Natural killer cell (primary cell): ENCODE measurements around the gene RAI1. TPM values are rescaled to one million over a fixed set of nuclear protein-coding genes. Genes with fewer than 3 reads are reported as not detected.
A peak's percentile ranks its signal among the peaks of the same experiment; 100 is the strongest.

ENCODE experiments used
- ATAC-seq, 3 donors: fragments of 150-1000 bp in 2 of 3; fragments of 200-7000 bp in 1 of 3; cut with Tn5 transposase; 1 replicate in 1 of 3; 2 replicates in 2 of 3; pipeline ENCODE4 v1.10.0; 2021; ENCODE audit warnings: mild to moderate bottlenecking in 2 of 3, moderate library complexity in 2 of 3
- DNase-seq, 2 donors: peaks; one replicate each; pipeline versions ENCODE4 v3.0.0 to v3.0.0-alpha.2; 2013 to 2021; ENCODE audit warnings: mixed read lengths in 1 of 2
- H3K27ac ChIP-seq: one replicate; pipeline ENCODE4 v1.5.1; 2013; ENCODE audit warnings: mild to moderate bottlenecking, low read length
- H3K27me3 ChIP-seq: one replicate; pipeline ENCODE4 v1.6.1; 2013; ENCODE audit warnings: low read length; ENCODE audit not compliant: control insufficient read depth, insufficient read depth
- H3K36me3 ChIP-seq: one replicate; pipeline ENCODE4 v1.6.1; 2013; ENCODE audit warnings: low read length; ENCODE audit not compliant: control insufficient read depth, insufficient read depth
- H3K4me1 ChIP-seq: one replicate; pipeline ENCODE4 v1.6.1; 2013; ENCODE audit warnings: low read length; ENCODE audit not compliant: control insufficient read depth, insufficient read depth
- H3K4me3 ChIP-seq: one replicate; pipeline ENCODE4 v1.5.1; 2013; ENCODE audit warnings: low read length
- H3K9me3 ChIP-seq: one replicate; pipeline ENCODE4 v1.6.1; 2013; ENCODE audit warnings: low read length; ENCODE audit not compliant: control insufficient read depth, insufficient read depth
- H3K27ac Mint-ChIP-seq, 2 donors: one replicate each; pipeline ENCODE4 v1.8.0; 2022; ENCODE audit warnings: mild to moderate bottlenecking in 2 of 2, mixed read lengths in 2 of 2, moderate library complexity in 1 of 2
- H3K27me3 Mint-ChIP-seq, 2 donors: one replicate each; pipeline ENCODE4 v1.8.0; 2022; ENCODE audit warnings: low read depth in 2 of 2, mixed read lengths in 2 of 2
- H3K36me3 Mint-ChIP-seq: one replicate; pipeline ENCODE4 v1.8.0; 2022; ENCODE audit warnings: mixed read lengths
- H3K4me1 Mint-ChIP-seq, 2 donors: one replicate each; pipeline ENCODE4 v1.8.0; 2022; ENCODE audit warnings: mixed read lengths in 2 of 2
- H3K4me3 Mint-ChIP-seq: one replicate; pipeline ENCODE4 v1.8.0; 2022; ENCODE audit warnings: mild to moderate bottlenecking, moderate library complexity, mixed read lengths
- H3K9me3 Mint-ChIP-seq, 2 donors: one replicate each; pipeline ENCODE4 v1.8.0; 2022; ENCODE audit warnings: mixed read lengths in 2 of 2
- WGBS: methylation state at CpG from one replicate; pipeline ENCODE4 v1.1.7; 2013; ENCODE audit warnings: missing lambda C conversion rate; ENCODE audit not compliant: insufficient coverage; 5-methylcytosine and 5-hydroxymethylcytosine counted together
- intact Hi-C: fragments of 100-400 bp; cut with micrococcal nuclease; formaldehyde crosslinking; loops from one replicate; pipeline ENCODE4 v1.14.2; 2022
- total RNA-seq, 4 donors: library from RNA; stranded (reverse); fragments of 120-200 nt in 1 of 4; gene quantifications; one replicate each; pipeline versions ENCODE4 v1.2.3 to v1.2.4, GENCODE V29; 2013 to 2022
- TF ChIP-seq, protein P1 (sequence below): fragments of 200-600 bp; IDR thresholded peaks from one replicate; pipeline ENCODE4 v1.8.0; 2022; ENCODE audit warnings: antibody characterized with exemption

RAI1 gene
- total RNA-seq, 3 donors from 2014 or later (not counting 1 experiment from before 2014, with no cell fraction given) = 39.8 to 55.0 (median 49.4) TPM

DNA sequence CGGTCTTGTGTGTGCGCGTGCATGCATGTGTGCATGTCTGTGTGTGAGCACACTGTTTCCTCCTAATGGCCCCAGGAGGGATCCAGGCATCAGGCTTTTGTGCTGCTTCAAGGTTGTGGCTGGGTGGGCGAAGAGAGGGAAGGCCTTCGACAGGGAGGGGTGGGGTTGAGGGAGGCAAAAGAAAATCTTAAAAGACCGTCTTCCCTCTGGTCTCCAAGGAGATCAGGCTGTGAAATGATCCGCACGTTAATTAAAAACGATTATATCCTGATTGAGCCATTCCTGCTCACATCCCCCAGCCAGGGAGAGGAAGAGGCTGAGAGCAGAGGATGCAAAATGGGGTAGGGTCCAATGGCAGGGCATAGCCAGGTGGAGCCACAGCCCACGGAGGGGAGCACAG is 46.9 kb downstream of the RAI1 start:
- TF ChIP-seq, protein P1, sequence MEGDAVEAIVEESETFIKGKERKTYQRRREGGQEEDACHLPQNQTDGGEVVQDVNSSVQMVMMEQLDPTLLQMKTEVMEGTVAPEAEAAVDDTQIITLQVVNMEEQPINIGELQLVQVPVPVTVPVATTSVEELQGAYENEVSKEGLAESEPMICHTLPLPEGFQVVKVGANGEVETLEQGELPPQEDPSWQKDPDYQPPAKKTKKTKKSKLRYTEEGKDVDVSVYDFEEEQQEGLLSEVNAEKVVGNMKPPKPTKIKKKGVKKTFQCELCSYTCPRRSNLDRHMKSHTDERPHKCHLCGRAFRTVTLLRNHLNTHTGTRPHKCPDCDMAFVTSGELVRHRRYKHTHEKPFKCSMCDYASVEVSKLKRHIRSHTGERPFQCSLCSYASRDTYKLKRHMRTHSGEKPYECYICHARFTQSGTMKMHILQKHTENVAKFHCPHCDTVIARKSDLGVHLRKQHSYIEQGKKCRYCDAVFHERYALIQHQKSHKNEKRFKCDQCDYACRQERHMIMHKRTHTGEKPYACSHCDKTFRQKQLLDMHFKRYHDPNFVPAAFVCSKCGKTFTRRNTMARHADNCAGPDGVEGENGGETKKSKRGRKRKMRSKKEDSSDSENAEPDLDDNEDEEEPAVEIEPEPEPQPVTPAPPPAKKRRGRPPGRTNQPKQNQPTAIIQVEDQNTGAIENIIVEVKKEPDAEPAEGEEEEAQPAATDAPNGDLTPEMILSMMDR = no peak
- H3K4me1 Mint-ChIP-seq = peaks cover 20 to 31% of the 10 kb centered on the region in 2 donors
- H3K27me3 Mint-ChIP-seq = peaks cover 0 to 2% of the 10 kb centered on the region in 2 donors
- ATAC-seq (no peak), DNase-seq (no peak)
- Histone ChIP-seq H3K27ac (no peak overlapping the region), H3K4me3 (no peak overlapping the region), H3K36me3 (peaks cover 4% of the 10 kb centered on the region), H3K4me1 (peaks cover 26% of the 10 kb centered on the region), H3K9me3 (no peaks in the 10 kb centered on the region), H3K27me3 (no peaks in the 10 kb centered on the region)
- H3K4me3 Mint-ChIP-seq = no peak overlapping the region
- no peaks in the 10 kb centered on the region for H3K9me3 Mint-ChIP-seq
- no peak overlapping the region for H3K27ac Mint-ChIP-seq
- WGBS = 86% methylated on average over 10 of the region's 10 CpGs
- H3K36me3 Mint-ChIP-seq = no peaks in the 10 kb centered on the region
- intact Hi-C loops = no loop called here

DNA sequence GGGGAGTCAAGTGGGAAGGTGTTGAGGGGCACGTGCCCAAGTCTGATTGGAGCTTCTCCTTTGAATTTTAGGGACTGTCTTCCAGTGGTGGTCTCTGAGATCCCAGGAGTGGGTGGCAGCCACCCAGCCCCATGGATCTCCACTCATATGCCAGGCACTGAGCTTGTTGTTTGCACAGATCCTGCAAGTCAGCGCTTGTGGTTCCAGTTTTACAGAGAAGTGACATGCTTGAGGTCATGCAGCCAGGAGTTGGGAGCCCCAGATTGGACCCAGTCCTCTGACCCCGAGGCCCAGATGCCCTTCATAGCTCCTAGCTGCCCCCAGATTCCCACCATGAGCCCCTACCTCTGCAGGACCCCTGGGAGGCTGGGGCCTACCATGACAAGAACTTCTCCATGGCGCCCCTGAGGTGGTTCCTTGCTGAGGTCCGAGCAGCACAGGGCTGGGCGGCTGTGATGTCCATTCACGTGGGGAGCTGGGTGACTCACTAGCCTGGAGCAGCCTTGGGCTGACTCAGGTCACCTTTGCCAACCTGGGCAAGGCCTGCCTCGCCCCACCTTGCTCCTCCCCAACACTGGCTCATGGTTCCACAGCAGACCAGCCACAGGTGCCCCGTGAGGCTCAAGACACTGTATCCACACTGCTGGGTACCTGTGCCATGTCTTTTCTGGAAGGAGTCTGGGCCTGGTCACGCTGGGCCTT is 47.4 kb downstream of the RAI1 start:
- 97% methylated on average over 10 of the region's 10 CpGs for WGBS
- Histone ChIP-seq H3K27me3 (no peaks in the 10 kb centered on the region), H3K4me1 (peaks cover 22% of the 10 kb centered on the region), H3K9me3 (no peaks in the 10 kb centered on the region), H3K36me3 (peaks cover 4% of the 10 kb centered on the region), H3K27ac (no peak overlapping the region), H3K4me3 (no peak overlapping the region)
- no peak overlapping the region for H3K4me3 Mint-ChIP-seq
- no peak overlapping the region for H3K27ac Mint-ChIP-seq
- intact Hi-C loops = no loop called here
- peaks cover 18 to 26% of the 10 kb centered on the region in 2 donors for H3K4me1 Mint-ChIP-seq
- no peaks in the 10 kb centered on the region for H3K36me3 Mint-ChIP-seq
- no peak for ATAC-seq
- no peak for DNase-seq
- H3K9me3 Mint-ChIP-seq = no peaks in the 10 kb centered on the region
- no peaks in the 10 kb centered on the region for H3K27me3 Mint-ChIP-seq
- TF ChIP-seq, protein P1 = no peak

DNA sequence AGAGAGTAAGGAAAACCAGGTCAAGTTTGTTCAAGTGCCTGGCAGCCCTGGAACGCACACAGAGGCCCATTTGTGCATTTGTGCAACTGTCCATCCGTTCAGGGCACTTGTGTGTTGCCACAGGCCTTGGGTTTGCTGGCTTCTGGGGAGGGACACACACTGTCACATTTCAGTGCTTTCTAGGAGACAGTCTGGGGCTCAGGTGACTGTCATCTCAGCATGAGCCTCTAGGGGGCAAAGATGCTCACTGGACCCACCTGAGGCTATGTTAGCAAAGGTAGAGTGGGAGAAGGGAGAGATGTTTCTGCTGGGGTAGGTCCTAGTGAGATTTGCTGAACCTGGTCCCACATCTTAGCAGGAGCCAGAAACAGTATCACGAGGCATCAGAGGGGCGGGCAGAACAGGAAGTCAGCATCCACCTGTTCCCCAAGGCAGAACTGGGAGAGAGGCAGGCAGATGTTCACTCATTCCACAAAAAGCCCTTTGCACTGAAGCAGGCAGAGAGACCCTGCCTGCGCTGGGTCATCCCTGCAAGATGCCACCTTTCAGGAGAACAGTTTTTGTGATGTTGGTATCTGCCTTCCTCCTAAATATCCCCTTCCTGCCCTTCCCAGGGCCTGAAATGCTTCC is 48.5 kb downstream of the RAI1 start:
- H3K27ac ChIP-seq = no peak overlapping the region
- no peaks in the 10 kb centered on the region for H3K9me3 Mint-ChIP-seq
- WGBS = 74% methylated on average over 5 of the region's 5 CpGs
- H3K27me3 ChIP-seq = no peaks in the 10 kb centered on the region
- no peaks in the 10 kb centered on the region for H3K27me3 Mint-ChIP-seq
- H3K4me1 Mint-ChIP-seq = peaks cover 16 to 21% of the 10 kb centered on the region in 2 donors
- peaks cover 4% of the 10 kb centered on the region for H3K36me3 ChIP-seq
- no peaks in the 10 kb centered on the region for H3K9me3 ChIP-seq
- TF ChIP-seq, protein P1 = peak; percentile 56
- no peak overlapping the region for H3K4me3 ChIP-seq
- DNase-seq (peak in 1 of 2 donors; percentile 80), ATAC-seq (peak; percentile 54 to 88 (median 85))
- no peak overlapping the region for H3K4me3 Mint-ChIP-seq
- H3K36me3 Mint-ChIP-seq = no peaks in the 10 kb centered on the region
- intact Hi-C loops = no loop called here
- peak overlapping the region in 1 of 2 donors; percentile 47 for H3K27ac Mint-ChIP-seq
- peaks cover 19% of the 10 kb centered on the region for H3K4me1 ChIP-seq
